OCI-LY3 (cell line): ENCODE measurements around the gene TUBGCP6.

Experiments
- CTCF ChIP-seq: fragments of 200-600, 300-600 bp; sonication (generic); IDR thresholded peaks from 2 replicates; pipeline ENCODE4 v1.5.1; 2014; ENCODE audit warnings: antibody characterized with exemption, low read length, low read depth
- EZH2phosphoT487 ChIP-seq: fragments of 200-600 bp; shearing (Covaris generic); IDR thresholded peaks from 2 replicates; pipeline ENCODE4 v1.6.1; 2018; ENCODE audit warnings: antibody characterized with exemption, mixed run types, low read depth

- TF ChIP-seq CTCF (no peak), EZH2phosphoT487 (no peak)
These were observed 8.5 kb upstream of the TUBGCP6 start for GRCh38 chr22:50253046-50253915.
